ENCODE results near the gene AKR7A2. TPM values are rescaled to one million over a fixed set of nuclear protein-coding genes. Genes with fewer than 3 reads are reported as not detected.
"Not testable (repeated sequence)": the region's sequence is repeated elsewhere in the genome, so short reads cannot be mapped to it uniquely, and the experiment has no call there.

AKR7A2 gene
- total RNA-seq, 1 donor from 2014 or later: 53.7 TPM

- H3K4me3 ChIP-seq: no peak overlapping the region
- DNase-seq (ENCODE audit: low spot score in 2 of 2): no peak
Observed at GRCh38 chr1:19287436-19288185, 24.3 kb downstream of the AKR7A2 start.

DNA sequence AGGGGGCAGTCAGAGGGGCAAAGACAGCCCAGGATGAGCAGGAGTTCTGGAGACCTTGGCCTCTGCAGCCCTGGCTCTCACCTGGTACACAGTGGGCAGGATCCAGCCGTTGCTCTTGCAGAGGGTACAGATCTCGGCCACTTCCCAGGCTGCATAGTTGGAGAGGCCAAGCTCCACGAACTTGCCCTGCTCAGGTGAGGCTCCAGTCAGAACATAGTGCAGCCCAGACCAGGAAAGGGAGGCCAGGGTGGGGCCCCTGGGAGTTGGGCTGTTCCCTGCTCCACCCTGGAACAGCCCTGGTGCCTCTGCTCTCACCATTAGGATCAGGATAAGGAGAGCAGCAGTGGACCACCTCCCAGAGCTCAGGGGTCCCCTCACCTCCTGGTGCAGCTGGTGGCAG is 26.1 kb downstream of the AKR7A2 start:
- H3K4me1 ChIP-seq; H3K27me3 ChIP-seq; H3K36me3 ChIP-seq; H3K4me3 ChIP-seq; DNase-seq (ENCODE audit: low spot score in 2 of 2); H3K27ac ChIP-seq; intact Hi-C loops (cut with DNase I); H3K9me3 ChIP-seq: not testable (repeated sequence)

More at GRCh38 chr1:19287436-19288185, 24.3 kb downstream of the AKR7A2 start:
- Histone ChIP-seq H3K9me3 (no peaks in the 10 kb centered on the region), H3K4me1 (peaks cover 0 to 4% of the 10 kb centered on the region in 2 donors), H3K27ac (no peak overlapping the region), H3K27me3 (no peaks in the 10 kb centered on the region), H3K36me3 (peaks cover 0 to 6% of the 10 kb centered on the region in 2 donors)
- TF ChIP-seq, protein P1, sequence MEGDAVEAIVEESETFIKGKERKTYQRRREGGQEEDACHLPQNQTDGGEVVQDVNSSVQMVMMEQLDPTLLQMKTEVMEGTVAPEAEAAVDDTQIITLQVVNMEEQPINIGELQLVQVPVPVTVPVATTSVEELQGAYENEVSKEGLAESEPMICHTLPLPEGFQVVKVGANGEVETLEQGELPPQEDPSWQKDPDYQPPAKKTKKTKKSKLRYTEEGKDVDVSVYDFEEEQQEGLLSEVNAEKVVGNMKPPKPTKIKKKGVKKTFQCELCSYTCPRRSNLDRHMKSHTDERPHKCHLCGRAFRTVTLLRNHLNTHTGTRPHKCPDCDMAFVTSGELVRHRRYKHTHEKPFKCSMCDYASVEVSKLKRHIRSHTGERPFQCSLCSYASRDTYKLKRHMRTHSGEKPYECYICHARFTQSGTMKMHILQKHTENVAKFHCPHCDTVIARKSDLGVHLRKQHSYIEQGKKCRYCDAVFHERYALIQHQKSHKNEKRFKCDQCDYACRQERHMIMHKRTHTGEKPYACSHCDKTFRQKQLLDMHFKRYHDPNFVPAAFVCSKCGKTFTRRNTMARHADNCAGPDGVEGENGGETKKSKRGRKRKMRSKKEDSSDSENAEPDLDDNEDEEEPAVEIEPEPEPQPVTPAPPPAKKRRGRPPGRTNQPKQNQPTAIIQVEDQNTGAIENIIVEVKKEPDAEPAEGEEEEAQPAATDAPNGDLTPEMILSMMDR (IDR thresholded peaks at IDR 0.05): no peak
- intact Hi-C loops (cut with DNase I): no loop called here

DNA sequence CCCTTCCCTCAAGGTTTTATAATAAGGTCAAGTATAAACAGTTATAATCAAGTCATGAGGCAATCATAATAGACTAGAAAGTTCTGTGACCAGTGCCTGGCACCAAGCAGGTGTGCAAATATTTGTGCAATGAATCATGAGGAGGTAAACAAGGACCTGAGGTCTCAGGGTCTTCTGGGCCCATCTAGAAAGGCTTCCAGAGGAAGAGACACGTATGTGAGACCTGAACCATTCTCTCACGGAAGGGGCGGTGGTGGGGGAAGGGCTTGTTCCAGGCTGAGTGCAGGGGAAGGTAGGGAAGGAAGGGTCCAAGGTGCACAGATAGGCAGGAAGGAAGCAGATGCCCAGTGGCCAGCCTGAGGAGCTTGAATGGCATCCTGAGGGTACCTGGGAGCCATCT is 26.6 kb downstream of the AKR7A2 start:
- H3K27me3 ChIP-seq; H3K4me1 ChIP-seq; H3K36me3 ChIP-seq; DNase-seq (ENCODE audit: low spot score in 2 of 2); intact Hi-C loops (cut with DNase I); H3K4me3 ChIP-seq; H3K9me3 ChIP-seq; H3K27ac ChIP-seq: not testable (repeated sequence)

GRCh38 chr1:19284881-19285280 is 27.1 kb downstream of the AKR7A2 start:
- TF ChIP-seq, protein P1 (IDR thresholded peaks at IDR 0.05): no peak
- DNase-seq (ENCODE audit: low spot score in 2 of 2): no peak
- intact Hi-C loops (cut with DNase I): no loop called here
- no peaks in the 10 kb centered on the region for H3K9me3 ChIP-seq
- no peak overlapping the region for H3K4me3 ChIP-seq
- H3K27me3 ChIP-seq: no peaks in the 10 kb centered on the region
- H3K27ac ChIP-seq: no peak overlapping the region
- peaks cover 0 to 4% of the 10 kb centered on the region in 2 donors for H3K4me1 ChIP-seq
- peaks cover 0 to 6% of the 10 kb centered on the region in 2 donors for H3K36me3 ChIP-seq

DNA sequence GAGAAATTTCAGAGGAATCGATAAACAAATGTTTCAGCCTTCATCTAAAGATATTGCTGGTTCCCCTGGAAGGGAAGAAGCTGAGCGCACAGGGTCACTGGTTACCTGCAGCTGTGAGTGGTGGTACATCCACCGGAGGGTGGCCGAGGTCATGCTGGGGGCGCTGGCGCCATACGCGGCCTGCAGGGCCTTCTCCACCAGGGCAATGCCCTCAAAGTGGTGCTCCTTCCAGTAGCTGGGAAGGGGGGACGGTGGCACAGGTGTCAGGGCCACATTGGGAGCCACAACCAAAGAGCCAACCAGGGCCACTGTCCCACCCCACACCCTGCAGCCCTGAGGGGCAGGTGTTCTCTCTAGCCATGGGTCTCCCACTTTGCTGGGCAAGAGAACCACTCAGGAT is 28.1 kb downstream of the AKR7A2 start:
- Histone ChIP-seq H3K4me3 (no peak overlapping the region), H3K27ac (no peak overlapping the region), H3K4me1 (peaks cover 0 to under 1% of the 10 kb centered on the region in 2 donors), H3K27me3 (no peaks in the 10 kb centered on the region), H3K9me3 (no peaks in the 10 kb centered on the region), H3K36me3 (peaks cover 0 to 6% of the 10 kb centered on the region in 2 donors)
- TF ChIP-seq, protein P1 (IDR thresholded peaks at IDR 0.05): no peak
- DNase-seq (ENCODE audit: low spot score in 2 of 2): no peak
- intact Hi-C loops (cut with DNase I): no loop called here

GRCh38 chr1:19274636-19275035 is 37.3 kb downstream of the AKR7A2 start:
- Histone ChIP-seq H3K4me3 (no peak overlapping the region), H3K27me3 (no peaks in the 10 kb centered on the region), H3K27ac (no peak overlapping the region), H3K36me3 (no peaks in the 10 kb centered on the region), H3K4me1 (no peaks in the 10 kb centered on the region), H3K9me3 (peaks cover 0 to 5% of the 10 kb centered on the region in 2 donors)
- TF ChIP-seq, protein P1 (IDR thresholded peaks at IDR 0.05): no peak
- no peak for DNase-seq (ENCODE audit: low spot score in 2 of 2)
- intact Hi-C loops (cut with DNase I): no loop called here

- DNase-seq (ENCODE audit: low spot score in 2 of 2); H3K9me3 ChIP-seq; intact Hi-C loops (cut with DNase I); H3K4me1 ChIP-seq; H3K27me3 ChIP-seq; H3K36me3 ChIP-seq; H3K27ac ChIP-seq: not testable (repeated sequence)
- peak overlapping the region in 1 of 2 donors; percentile 40 for H3K4me3 ChIP-seq
Observed at GRCh38 chr1:19273844-19274531, 38.0 kb downstream of the AKR7A2 start.

Measured in ascending aorta (tissue), 2 donors.